Gastrocnemius medialis (tissue), 4 donors: Measurements from ENCODE around the gene C18orf32.
A peak's percentile ranks its signal among the peaks of the same experiment; 100 is the strongest.

Experiments
- POLR2A ChIP-seq, 2 donors: fragments of 450-650 bp; IDR thresholded peaks; one replicate each; pipeline ENCODE4 v1.6.1; 2017; ENCODE audit warnings: antibody characterized with exemption in 2 of 2, mild to moderate bottlenecking in 2 of 2, moderate library complexity in 2 of 2
- TF ChIP-seq, protein P1 (sequence below), 5 experiments: fragments of 450-650 bp in 3 of 5; fragments of 200-600 bp in 2 of 5; sonication (generic) in 2 of 5; IDR thresholded peaks in 4 of 5; conservative IDR thresholded peaks in 1 of 5; 1 replicate in 4 of 5; 2 replicates in 1 of 5; pipeline ENCODE4 v1.5.1; 2016 to 2019; ENCODE audit warnings: antibody characterized with exemption in 5 of 5, mild to moderate bottlenecking in 3 of 5, moderate library complexity in 3 of 5

DNA sequence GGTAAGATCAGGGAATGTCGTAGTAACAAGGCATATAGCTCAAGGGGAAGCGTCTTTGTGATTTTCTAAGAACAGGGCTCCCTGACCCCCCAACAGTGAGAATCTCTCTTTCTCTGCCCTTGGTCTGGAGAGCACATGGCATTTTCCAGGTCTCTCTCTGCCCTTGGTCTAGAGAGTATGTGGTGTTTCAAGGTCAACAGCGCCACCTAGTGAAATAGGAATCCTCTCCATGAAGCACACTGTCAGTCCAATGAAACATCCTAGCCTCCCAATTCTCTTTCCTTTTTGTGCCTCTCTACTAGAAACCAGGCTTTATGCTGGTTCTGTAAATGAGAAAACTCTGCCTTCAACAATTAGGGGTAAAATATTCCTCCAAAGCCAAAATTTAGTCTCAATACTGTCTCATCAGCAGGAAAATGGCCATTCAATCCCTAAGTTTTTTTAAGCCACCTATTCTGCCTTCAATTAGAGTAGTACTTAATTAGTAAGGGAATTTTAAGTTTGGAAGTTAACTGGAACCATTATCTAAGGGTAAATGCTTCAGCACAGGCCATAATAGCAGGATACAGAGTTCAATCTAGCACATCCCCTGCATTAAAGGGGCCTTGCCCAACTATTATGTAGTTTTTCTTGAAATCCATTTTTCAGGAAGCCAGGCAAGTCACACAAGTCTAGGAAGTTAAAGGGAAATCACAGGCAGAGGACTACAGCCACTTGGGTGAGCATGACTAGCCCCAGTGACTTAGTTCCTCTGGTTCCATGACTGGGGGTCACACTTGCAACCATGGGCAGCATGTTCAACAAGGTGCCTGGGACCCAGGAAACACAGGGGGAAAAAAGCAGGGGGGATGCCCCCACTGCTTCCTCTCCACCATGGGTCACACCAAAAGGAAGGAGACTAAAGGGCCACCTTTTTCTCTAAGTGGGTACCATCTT lies 39.0 kb downstream of the C18orf32 start:
- TF ChIP-seq, protein P1, sequence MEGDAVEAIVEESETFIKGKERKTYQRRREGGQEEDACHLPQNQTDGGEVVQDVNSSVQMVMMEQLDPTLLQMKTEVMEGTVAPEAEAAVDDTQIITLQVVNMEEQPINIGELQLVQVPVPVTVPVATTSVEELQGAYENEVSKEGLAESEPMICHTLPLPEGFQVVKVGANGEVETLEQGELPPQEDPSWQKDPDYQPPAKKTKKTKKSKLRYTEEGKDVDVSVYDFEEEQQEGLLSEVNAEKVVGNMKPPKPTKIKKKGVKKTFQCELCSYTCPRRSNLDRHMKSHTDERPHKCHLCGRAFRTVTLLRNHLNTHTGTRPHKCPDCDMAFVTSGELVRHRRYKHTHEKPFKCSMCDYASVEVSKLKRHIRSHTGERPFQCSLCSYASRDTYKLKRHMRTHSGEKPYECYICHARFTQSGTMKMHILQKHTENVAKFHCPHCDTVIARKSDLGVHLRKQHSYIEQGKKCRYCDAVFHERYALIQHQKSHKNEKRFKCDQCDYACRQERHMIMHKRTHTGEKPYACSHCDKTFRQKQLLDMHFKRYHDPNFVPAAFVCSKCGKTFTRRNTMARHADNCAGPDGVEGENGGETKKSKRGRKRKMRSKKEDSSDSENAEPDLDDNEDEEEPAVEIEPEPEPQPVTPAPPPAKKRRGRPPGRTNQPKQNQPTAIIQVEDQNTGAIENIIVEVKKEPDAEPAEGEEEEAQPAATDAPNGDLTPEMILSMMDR (IDR thresholded peaks at IDR 0.05 in 4 of 5, conservative IDR thresholded peaks at IDR 0.05 in 1 of 5): peak; percentile 28 to 61 (median 50)
- no peak for TF ChIP-seq POLR2A (IDR thresholded peaks at IDR 0.05)
